T-helper 2 cell (primary cell): ENCODE data around the gene TPM4.

Experiments
- DNase-seq, 5 experiments: peaks; one replicate each; pipeline versions ENCODE4 v3.0.0 to v3.0.0-alpha.2; 2012 to 2022

The TPM4 gene

GRCh38 chr19:16041991-16042386, 34.3 kb upstream of the TPM4 start:
- no peak for DNase-seq

GRCh38 chr19:16042533-16043085, 33.7 kb upstream of the TPM4 start:
- DNase-seq, result no peak

GRCh38 chr19:16043156-16043757, 33.0 kb upstream of the TPM4 start:
- no peak for DNase-seq

GRCh38 chr19:16044746-16045145, 31.5 kb upstream of the TPM4 start:
- DNase-seq, result no peak

DNA sequence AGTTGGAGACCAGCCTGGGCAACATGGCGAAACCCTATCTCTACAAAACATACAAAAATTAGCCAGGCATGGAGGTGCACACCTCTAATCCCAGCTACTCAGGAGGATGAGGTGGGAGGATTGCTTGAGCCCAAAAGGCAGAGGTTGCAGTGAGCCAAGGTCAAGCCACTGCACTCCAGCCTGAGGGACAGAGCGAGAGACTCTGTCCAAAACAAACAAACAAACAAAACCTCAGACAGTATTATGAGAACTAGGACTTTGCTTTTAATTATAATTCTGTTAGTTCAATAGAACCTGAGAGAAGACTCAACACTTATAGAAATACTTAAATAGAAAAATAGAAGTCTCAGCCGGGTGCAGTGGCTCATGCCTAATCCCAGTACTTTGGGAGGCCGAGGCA, 31.1 kb upstream of the TPM4 start:
- DNase-seq, result no peak

- DNase-seq, result no peak
Measured at GRCh38 chr19:16045893-16046292, 30.4 kb upstream of the TPM4 start.

DNA sequence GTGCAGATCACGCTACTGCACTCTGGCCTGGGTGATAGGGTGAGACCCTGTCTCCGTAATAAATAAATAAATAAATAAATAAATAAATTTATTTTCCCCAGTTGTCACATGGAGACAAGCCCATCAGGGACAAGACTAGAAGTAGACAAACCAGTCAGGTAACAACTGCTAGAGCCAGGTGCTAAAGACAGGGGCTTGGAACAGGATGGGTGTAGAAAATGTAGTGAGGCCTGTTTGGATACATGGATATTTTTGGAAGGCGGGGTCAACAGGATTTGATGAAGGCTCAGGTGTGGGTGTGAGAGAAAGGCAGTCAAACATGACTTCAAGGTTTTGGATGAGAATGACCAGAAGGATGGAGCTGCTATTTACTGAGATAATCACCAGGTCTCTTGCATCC, 27.7 kb upstream of the TPM4 start:
- DNase-seq, result no peak

GRCh38 chr19:16051254-16052025, 24.9 kb upstream of the TPM4 start:
- DNase-seq, result peak in 3 of 5 experiments; percentile 18 to 78 (median 51)

GRCh38 chr19:16052353-16052752, 23.9 kb upstream of the TPM4 start:
- no peak for DNase-seq

GRCh38 chr19:16057062-16057461, 19.2 kb upstream of the TPM4 start:
- DNase-seq, result no peak

DNA sequence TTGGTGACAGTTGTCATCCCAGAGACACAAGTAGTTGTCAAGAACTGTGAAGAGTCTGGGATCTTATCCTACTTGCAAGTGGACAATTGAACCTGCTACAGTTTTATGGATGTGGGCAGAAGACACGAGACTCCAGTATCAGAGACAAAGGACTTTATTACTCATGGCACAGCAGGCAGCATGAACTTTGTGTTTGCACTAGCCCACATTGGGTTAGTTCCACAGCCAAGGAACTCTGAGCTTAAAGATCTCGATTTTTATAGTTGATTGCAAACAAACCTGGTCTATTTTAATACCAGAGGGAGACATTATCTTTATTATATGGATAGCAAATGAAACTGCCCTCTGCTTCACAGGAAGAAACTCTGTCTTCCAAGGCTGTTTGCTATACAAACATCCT, 16.0 kb upstream of the TPM4 start:
- no peak for DNase-seq

DNA sequence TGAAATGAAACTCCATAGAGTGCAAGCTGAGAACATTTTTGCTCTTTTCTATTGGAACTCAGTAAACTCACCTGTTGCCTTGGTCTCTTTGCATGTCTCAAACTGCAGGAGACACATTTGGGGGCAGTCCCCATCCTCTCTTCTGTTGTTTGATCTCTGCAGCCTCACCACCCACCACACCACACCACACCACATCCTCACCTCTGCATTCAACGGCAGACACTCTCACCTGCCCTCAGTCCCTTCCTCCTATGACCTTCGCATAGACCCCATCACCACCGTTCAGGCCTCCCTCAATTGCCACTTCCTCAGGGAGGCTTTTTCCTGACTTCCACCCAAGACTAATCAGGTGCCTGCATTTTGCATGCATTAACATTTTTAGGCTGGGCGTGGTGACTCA, 14.4 kb upstream of the TPM4 start:
- DNase-seq, result peak in 2 of 5 experiments; percentile 45 to 47

DNA sequence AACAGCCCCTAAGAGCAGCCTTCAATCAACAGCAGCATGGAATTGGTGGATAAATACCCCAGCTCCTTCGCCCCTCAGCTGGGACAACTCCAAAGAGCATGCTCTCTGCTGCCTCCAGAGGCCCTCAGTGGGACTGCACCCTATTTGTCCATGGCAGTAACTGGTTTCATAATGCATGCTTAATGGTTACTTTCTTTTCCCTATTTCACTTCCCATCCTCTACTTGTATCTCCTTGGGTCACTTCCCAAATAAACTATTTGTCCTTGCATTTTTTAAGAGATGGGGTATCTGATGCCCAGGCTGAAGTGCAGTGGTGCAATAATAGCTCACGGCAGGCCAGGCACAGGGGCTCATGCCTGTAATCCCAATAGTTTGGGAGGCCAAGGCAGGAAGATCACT, 13.5 kb upstream of the TPM4 start:
- peak; percentile 51 to 70 (median 54) for DNase-seq

GRCh38 chr19:16064209-16064889, 11.9 kb upstream of the TPM4 start:
- no peak for DNase-seq

DNA sequence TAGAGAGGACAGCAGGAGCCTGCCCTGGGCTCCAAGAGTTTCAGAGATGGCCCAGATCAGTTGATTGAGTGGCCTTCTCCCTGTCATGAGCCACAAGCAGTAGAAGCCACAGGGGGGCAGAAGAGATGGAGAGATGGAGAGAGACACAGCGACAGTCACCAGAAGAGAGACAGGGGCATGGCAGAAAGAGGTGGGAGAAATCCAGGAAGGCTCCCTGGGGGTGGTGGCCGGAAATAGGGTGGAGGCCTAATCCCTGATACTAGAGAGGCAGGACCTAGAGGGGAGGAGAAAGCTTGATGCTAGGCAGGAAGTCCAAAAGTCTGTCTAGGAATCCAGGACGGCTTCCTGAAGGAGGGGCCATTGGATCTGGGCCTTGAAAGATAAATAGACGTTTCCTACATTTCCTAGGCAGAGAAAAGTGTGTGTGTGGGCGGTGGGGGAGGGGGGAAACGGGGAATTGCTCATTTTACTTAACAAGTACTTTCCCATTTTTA, 9.6 kb upstream of the TPM4 start:
- DNase-seq, result peak in 2 of 5 experiments; percentile 29 to 78

DNA sequence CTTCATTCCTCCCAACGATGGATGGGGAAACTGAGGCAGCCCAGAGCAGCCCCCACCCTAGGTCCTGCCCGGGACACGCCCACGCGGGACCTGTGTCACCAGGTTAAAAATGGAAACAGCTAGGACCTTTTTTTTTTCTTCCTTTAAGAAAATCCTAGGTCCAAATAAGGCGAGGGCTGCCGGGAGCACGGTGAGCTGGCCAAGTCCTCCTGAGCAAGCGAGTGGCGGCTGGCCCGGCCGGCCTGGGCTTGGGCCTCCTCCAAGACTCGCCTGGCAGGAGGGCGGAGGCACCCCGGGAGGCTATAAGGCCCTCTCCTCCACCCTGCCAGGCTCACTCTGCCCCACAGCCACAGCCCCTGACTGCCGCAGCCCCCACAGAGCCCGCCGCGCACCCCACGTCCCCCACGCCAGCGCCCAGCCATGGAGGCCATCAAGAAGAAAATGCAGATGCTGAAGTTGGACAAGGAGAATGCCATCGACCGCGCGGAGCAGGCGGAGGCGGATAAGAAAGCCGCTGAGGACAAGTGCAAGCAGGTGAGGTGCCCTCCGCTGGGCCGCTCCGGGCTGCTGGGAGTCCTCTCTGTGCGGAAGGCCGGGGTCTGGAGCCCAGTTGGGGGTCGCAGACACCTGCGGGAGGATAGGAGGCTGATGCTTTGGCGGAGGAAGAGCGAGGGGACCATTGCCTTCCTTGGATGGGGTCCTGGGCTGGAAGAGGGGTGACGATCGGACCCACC, 8.9 kb upstream of the TPM4 start:
- DNase-seq, result no peak

DNA sequence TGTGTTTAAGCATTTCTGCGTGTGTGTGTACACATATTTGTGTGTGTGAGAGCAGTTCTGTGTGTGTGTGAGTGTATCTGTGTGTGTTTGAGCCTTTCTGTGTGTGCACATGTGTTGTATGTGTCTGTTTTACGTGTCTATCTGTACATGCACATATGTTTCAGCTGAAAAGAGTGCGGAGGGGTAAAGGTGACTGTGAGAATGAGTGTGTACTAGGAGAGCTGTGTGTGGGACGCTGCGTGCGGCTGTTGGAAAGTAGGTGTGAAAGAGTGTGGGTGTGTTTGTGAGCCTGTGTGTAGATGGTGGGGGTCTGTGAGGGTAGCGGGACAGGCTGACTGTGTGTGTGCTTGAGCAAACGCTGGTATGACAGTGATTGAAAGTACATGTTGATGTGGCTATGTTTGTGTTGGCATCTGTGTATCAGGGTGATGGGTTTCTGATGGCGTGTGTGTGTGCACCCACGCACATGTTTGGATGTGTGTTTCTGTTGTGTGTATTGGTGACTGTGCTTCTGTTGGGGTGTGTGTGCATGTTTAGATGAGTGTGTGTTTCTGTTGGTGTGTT, 7.5 kb upstream of the TPM4 start:
- no peak for DNase-seq

DNA sequence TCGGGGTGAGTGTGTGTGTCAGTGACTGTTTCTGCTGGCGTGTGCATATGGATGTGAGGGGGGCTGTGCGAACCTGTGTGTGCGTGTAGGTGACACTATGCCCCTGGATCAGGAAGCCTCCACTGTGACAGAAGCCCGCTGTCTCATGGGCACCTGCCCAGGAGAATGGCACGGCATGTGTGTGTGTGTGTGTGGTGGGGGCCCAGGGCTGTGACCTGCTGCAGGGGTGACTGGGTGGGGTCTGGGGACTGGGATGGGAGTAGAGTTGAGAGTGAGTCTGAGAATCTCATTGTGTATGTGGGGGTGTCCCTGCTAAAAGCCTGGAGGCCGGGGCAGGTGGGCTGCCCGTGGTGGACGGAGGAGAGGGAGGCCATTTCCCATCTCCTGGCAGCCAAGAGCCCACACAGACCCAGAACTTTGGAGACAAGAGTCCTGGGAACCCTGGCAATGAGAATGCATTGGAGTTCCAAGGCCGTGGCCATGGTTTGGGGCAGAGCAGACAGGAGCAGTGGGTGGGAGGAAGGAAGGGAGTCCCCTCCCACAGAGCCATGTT, 6.4 kb upstream of the TPM4 start:
- no peak for DNase-seq

DNA sequence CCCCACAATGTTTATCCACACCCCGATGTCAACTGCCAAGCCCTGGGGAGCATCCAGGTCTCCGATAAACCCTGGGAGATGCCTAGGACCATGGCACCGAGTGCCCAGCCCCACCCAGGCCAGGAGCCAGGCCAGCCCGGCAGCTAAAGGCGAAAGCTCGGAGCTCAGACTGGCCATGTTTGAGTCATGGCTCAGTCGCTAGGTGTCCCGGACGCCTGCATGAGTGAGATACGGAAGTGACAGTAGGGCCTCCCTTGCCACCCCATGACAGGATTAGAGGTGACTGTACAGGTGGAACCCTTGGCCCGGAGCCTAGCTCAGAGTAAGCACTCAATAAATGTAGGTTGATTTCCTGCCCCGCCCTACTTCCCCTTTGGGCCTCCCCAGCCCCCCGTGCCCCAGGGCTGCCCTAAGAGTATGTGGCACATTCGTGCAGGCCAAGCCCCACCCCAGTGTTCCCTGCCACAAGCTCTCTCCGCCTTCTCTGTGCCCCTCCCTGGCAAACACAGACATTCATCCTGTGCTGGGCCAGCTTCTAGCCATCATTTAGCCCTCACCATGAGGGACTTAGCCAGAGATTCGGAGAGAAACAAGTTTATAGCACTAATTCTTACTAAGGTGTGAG, 5.8 kb upstream of the TPM4 start:
- peak; percentile 53 to 95 (median 80) for DNase-seq

DNA sequence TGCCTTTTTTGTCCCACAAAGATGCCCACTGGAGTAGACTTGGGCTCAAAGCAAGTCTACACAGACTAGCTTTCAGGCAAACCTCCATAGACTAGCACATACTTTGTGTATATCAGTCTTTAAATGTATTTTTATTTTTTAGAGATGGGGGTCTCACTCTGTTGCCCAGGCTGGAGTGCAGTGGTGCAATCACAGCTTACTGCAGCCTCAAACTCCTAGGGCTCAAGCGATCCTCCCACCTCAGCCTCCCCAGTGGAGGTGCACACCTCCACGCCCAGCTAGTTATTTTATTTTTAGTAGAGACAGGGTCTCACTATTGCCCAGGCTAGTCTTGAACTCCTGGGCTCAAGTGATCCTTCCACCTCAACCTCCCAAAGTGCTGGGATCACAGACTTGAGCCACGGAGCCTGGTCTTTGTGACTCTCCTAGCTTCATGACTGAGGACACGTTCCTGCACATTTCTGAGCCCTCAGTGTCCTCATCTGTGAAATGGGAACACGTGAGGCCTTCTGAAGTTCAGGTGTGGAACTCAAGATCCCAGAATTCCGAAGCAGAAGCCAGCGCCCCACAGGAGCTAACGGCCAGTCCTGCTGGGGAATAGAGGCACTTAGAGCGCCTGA, 5.1 kb upstream of the TPM4 start:
- no peak for DNase-seq

DNA sequence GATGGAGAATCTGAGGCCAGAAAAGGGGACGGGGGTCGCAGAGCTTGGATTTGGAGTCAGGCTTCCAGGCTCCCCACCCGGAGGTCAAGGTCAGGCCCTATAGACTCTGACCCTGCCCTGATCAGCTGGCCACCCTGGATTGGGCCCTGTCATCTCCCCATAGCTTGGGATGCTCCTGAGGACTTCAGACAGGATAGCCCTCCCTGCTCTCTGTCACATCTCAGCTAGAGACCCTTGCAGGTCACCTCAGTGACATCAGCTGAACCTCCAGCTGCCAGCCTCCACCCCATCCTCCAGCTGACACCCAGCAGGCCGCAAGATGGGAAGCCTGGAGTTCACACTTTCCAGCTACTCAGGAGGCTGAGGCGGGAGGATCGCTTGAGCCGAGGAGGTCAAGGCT, 2.8 kb upstream of the TPM4 start:
- no peak for DNase-seq
